NCI-H526 (cell line): ENCODE results near the gene C22orf31.
"Not testable (repeated sequence)": the region's sequence is repeated elsewhere in the genome, so short reads cannot be mapped to it uniquely, and the experiment has no call there.

Source experiments
- DNase-seq, 2 experiments: peaks; one replicate each; lab custom pipeline; 2025; lab: John Stamatoyannopoulos, UW

The C22orf31 gene

DNA sequence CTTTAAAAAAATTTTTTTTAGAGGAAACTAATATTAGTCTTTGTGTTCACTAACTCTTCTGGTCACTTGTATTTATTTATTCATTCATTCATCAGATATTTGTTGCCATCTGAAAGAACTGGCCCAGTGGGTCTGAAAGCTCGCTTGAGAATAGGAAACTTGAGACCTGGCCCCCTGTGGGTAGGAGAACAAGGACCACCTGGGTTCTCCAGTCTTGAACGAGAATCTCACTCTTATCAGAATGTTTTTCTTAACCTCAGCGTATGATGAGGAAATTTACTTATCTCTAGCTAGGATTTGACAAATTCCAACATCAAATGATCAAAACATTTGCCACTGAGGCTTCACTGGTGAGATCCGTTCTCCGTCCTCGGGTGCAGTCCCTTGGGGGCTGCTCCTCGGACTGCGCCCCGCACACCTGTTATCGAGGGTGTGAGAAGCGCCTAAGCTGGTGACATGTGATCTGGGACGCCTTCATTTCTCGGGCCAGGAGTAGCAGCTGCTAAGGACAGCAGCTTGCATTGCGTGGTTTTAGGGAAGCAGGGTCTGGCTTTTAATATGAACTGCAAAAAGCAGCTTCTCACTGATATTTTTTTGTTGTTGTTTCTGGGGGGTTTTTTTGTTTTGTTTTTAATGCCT, 6.3 kb downstream of the C22orf31 start:
- no peak for DNase-seq

DNA sequence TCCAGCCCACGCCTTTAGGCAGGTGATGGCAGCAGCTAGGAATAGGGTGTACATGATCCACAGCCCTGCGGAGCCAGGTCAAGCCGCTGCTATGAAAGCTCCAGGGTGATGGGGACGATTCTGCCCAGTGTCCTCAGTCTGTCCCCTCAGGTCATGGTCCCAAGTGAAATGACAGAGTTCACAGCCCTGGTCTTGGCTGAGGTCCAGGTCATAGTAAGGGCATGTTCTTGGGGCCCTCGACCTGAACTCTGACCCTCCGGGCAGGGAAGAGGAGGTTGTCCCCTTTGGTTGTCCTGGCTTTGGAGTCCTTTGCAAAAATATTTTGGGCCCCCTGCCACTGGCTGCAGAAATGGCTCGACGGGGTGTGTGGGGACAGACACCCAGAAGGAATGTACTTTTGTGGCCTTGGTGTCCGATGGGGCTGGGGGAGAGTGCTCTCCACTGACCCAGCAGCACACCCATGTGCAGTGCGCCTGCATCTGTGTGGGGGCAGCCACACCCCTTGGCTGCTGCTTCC, 7.3 kb downstream of the C22orf31 start:
- DNase-seq = no peak

DNA sequence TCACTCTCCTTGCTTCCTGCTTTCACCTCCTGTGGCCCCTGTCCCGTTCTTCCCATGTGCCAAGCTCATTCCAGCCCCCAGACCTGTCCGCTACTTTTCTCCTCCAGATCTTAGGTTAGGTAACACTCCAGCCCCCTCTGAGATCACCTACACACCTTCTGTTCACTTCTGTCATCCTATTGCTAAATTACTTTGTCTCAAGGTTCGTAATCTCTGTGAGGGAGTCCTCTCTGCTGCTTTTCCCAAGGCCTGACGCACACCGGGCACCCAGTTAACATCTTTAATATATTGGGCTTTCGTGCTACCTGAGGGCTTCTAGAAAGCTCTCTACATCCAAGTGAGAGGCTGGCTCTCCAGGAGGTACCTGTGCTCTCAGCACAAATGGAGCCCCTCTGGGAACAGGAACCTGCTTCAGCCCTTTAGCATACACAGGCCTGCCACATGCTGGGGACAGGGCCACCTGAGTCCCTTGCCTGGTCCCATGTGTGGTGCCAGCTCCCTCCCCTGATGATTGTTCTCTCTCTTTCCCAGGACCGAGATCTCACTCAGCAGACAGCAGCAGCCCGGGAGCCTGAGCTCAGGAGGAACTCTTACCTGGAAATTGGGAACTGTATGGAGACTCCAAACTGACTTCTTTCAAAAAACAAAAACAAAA, 8.5 kb downstream of the C22orf31 start:
- DNase-seq = no peak

DNA sequence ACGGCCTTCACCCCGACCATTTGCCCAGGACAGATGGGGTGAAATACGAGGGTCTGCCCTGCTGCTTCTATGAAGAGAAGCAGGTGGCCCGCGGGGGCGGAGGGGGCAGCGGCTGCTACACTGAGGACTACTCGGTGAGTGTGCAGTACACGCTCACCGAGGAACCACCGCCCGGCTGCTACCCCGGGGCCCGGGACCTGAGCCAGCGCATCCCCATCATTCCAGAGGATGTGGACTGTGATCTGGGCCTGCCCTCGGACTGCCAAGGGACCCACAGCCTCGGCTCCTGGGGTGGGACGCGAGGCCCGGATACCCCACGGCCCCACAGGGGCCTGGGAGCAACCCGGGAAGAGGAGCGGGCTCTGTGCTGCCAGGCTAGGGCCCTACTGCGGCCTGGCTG, 11.2 kb downstream of the C22orf31 start:
- no peak for DNase-seq

DNA sequence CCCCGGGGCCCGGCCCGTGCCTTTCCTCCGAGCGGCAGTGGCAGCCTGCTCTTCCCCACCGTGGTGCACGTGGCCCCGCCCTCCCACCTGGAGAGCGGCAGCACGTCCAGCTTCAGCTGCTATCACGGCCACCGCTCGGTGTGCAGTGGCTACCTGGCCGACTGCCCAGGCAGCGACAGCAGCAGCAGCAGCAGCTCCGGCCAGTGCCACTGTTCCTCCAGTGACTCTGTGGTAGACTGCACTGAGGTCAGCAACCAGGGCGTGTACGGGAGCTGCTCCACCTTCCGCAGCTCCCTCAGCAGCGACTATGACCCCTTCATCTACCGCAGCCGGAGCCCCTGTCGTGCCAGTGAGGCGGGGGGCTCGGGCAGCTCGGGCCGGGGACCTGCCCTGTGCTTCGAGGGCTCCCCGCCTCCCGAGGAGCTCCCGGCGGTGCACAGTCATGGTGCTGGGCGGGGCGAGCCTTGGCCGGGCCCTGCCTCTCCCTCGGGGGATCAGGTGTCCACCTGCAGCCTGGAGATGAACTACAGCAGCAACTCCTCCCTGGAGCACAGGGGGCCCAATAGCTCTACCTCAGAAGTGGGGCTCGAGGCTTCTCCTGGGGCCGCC, 11.9 kb downstream of the C22orf31 start:
- no peak for DNase-seq

DNA sequence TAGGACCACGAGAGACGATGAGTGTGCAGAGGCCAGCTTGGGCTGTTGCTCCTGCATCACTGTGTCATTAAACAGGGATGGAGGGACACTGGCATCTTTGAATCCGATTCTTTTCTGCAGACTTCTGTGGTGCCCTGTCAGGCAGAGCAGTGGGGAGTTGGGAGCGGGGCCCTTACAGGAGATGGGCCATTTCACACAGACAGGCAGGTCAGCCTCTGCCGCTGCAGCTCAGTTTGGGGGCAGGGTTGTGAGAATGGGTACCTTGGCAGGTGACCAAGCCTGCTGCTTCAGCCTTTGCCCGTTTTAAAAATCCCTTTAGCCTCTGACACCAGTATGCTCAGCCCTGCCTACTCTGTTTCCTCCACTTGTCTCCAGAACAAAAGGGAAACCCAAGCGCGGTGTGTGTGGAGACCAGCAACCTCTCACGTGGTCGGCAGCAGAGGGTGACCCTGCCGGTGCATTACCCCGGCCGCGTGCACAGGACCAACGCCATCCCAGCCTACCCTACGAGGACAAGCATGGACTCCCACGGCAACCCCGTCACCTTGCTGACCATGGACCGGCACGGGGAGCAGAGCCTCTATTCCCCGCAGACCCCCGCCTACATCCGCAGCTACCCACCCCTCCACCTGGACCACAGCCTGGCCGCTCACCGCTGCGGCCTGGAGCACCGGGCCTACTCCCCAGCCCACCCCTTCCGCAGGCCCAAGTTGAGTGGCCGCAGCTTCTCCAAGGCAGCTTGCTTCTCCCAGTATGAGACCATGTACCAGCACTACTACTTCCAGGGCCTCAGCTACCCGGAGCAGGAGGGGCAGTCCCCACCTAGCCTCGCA, 12.6 kb downstream of the C22orf31 start:
- DNase-seq = no peak

DNA sequence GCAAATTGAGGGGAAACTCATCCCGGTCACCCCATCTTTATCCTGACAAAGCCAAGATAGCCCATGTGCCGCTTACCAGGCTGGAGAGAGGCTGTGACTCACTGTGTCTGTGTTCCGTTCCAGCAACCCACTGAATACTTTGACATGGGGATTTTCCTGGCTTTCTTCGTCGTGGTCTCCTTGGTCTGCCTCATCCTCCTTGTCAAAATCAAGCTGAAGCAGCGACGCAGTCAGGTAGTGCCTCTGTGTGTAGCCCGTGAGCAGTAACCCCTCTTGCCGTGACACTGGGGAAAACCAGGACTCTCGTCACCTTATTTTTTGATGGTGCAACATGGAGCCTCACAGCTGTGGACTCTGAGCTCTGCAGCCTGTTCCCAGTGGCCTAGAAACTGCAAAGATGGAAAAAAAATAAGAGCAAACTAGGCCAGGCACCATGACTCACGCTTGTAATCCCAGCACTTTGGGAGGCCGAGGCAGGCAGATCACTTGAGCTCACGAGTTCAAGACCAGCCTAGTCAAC, 16.9 kb downstream of the C22orf31 start:
- DNase-seq = no peak

DNA sequence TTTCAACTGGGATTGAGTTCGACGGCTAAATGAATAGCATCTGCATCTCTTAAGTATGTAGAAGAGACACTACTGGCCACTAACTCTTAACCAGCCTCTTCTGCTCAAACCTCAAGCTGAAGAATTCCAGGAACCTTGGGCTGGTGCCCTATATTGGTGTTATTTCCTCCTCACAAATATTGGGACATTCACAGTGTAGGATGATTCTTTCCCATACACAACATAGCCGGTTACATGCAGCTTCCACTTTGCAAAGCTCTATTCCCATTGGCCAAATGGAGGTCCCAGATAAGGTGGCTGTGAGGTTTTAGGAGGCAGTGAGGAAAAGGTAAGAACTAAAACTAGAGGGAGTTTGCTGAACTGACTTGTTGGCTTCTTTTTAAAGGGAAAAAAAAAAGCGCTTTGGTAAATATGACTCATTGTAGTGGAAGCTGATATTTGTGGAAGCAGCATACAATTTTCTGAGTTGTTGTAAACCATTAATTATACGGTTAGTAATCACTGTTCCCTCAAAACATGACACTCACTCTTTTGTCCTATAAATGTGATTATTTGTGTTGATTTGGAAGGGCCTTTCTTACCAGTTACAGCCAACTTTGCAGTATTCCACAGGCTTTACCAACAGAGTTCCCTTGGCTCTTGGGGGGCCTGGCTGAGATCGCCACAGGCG, 17.6 kb downstream of the C22orf31 start:
- DNase-seq = no peak

DNA sequence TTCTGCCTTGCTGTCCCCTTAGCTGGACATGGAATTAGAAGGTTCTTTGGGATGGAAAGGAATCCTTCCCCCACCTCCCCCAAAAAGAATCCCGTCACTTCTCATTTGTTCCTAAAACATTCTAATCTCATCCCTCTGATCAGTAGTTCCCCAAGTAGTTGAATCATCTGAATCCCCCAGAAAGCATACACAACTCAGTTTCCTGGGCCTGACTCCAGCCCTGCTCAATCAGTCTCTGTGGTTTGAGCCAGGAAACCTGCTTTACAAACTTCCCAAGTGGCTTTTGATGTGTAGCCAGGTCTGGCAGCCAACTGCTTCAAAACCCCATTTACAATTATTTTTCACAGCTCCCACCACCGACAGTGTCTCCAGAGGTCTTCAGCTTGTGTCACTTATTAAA, 20.2 kb downstream of the C22orf31 start:
- DNase-seq = no peak

DNA sequence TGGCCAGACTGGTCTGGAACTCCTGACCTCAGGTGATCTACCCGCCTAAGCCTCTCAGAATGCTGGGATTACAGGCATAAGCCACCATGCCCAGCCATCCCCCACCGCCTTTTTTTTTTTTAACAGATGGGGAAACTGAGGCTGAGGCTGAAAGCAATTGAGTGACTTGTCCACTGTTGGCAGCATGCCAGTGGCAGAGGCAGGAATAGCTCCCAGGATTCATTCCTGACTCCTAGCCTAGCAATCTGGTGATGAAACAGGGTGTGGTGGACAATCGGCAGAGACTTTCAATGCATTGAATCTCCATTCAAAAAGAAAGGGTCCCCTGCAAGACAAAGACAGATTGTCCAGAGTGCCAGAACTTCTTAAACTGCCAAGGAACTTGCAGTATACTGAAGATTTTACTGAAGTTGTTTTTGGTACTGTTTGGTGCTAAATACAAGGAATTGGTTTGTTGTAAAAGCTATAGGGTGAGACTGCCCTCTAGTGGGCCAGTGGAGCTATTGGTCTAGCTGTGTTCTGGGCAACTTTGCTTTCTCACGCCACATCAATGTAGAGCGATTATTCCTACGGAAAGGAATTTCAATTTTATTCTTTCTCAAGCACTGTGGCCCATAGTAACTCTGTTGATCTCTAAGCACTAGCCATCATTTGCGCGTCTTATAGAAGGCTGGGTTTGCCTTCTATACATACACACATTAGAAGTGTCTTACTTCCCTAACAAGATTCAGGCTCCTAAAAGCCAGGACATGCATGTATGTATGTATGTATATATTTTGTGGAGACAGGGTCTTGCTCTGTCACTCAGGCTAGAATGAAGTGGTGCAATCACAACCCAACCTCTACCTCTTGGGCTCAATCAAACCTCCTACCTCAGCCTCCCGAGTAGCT, 21.0 kb downstream of the C22orf31 start:
- DNase-seq = peak in 1 of 2 experiments; percentile 62

DNA sequence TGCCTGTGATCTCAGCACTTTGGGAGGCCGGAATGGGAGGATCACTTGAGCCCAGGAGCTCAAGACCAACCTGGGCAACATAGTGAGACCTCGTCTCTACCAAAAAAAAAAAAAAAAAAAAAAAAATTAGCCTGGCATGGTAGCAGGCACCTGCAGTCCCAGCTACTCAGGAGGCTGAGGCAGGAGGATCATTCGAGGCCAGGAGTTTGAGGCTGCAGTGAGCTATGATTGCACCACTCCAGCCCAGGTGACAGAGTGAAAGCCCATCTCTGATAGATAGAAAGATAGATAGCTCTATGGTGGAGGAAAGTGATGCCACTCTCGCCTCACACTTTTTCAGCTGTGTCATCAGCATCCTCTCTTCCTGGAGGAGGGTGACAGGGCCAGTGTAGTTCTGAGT, 21.9 kb downstream of the C22orf31 start:
- DNase-seq = not testable (repeated sequence)

DNA sequence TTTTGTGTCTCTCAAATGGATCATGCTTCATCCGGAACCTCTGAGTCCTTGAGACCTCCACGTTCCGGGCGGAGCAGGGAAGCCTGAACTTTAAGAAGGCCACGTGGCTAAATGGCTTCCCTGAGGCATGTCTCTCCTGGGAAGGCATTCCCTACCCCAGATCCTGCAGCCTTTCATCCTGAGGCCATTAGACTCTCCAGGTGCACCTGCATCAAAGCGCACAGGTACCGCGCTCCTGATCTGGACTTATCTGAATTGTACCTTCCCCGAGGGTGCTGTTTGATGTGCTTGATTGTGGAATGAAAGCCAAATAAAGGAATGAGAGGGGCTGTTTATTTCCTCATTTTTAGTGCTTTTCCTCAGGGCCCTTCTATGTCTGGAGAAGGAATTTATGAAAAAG, 22.5 kb downstream of the C22orf31 start:
- peak in 1 of 2 experiments; percentile 4 for DNase-seq

DNA sequence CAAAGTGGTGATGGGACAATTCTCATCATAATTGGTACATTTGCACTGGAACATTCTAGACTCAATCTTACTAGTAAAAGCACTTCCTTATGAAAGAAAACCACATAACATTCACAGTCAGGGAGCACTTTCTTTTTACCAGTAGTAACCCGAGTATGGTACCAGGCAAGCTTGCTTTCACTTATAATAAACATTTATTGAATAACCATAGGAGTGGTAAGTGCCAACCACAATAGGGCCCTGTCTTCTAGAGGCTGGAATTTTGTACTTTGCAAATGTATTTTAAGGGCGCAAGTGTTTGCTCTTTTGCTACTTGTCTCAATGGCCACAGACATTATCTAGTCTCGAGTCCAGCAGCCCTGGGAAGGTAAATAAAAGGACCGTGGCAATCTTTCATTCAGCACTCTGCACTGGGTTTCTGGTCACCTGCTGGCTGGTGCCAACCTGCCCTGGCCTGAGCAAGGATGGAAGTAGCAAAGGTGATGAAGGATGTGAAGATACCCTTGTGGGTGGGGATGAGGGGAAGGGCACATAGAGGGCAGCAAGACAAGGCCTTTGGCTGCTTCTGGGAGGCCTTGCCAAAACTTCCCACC, 24.2 kb downstream of the C22orf31 start:
- DNase-seq = no peak

DNA sequence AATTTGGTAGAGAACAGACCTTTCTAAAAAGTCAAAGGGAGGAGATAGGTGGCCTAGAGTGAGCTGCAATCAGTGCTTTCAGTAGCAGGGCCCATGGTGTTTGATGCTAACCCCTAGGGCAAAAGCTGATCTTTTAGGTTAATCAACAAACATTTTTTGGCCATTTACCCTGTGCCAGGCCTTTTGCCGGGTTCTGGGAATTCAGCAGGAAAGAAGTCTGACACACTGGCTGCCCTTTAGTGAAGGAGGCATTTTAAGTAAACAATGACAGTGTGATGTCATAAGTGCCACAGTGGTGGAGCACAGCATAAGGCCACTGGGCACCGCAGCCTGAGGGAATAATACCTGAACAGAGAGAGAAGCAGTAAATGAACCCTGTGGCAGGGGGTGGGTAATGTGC, 29.0 kb downstream of the C22orf31 start:
- no peak for DNase-seq

DNA sequence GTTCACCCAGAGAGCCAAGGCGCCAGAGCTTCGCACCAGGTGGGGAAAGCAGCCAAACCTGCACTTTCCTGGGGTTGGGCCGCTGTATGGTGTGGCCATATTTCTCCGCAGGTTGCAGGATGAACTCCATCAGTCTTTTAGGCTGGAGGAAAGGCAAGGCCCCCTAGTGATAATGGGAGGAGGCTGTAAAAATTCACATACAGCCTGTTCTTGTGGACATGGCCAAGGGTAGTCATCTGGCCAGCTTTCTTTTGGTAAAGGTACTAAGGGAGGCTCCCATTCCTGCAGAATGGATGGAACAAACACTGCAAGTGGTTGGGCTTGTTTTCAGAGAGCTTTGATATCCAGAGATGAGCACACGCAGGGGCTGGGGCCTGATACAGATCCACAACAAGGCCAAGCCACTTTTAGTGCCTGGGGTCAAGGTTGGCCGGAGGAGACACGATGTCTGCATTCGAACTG, 29.6 kb downstream of the C22orf31 start:
- DNase-seq = no peak

DNA sequence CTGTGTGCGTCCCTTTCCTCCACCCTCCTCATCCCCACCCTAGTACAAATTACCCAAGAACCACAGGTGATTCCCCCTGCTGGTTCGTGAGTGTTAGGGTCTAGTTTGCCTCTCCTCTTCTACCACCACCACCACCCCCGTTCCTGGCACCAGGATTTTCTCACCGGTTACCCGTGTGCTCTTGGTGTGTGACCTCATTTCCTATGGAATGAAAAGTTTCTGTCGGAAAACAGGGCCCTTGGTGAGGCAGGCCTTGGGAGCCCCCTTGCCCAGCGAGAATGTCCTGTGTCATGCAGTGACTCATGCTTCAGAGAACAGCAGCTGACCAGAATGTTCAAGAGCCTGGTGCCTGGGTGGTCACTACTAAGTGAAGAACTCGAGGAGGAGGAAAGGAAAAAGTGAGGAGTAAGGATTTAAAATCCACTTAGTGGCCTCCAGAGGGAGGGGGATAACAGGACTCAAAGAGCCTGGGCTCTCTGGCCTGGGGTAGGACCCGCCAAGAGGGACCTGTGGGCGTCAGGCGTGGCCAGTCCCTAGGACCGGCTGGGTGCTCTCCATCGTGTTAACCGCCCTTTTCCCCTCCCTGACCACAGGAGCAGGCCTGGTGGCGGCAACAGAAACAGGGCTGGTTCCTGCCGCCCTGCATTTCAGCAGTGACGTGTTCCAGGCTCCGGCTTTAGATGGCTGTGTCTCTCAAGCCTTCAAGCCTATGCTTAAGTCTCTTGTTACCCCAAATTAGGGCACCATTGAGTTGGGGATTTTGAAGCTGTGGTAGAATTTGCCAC, 30.2 kb downstream of the C22orf31 start:
- DNase-seq = peak in 1 of 2 experiments; percentile 11

DNA sequence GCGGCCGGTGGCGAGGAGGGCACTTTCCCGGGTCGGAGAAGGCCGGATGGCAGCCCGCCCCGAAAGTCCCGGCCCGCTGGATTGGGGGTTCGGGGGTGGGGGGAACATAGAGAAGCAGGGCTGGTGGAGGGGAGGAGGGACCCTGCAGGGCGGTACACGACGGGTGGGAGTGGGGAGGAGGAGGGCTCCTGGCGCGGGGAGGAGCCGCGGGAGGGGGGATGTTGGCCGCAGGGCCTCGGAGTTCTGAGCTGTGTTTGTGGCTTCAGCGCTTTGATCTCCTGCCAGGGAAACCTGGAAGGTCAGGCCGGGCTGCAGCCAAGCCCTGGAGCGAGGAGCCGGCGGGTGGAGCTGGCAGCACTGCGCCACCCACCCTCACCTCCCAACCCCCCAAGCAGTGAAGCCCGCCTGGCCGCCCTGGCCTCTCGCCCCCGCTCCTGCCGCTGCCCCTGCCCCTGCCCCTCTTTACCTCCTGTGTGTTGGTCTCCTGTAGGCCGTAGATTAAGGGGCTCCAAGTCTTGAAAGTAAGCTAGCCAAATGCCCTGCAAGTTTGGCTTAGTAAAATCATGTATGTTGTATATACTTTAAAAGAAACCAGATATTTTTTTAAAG, 30.9 kb downstream of the C22orf31 start:
- DNase-seq = peak in 1 of 2 experiments; percentile 53

DNA sequence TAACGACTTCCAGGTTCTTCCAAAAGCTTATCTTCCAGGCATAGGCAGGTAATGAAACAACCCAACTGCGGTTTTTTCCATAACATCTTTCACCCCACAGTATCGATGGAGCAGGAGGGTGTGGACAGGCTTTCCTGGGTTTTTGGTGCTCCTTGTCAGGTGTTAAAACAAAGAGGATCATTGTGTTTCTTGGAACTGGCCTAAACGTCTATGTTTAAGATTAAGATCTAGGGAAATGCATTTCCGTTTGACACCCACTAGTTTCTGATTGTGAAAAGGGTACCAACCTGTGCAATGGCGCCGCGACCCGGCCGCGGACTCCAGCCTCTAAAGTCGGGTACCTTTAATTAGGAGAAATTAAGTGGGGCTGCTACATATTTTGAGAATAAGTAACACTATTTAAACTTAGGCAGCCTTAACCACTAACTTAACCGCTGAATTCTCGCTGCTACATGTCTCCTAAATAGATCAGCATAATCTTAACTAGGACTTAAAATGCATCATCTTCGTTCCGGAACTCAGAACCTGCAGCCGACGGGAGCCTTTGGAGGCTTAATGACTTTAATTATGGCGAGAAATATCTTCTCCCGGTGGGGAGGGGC, 31.5 kb downstream of the C22orf31 start:
- DNase-seq = peak; percentile 76 to 81
